K562 (cell line): Measurements from ENCODE around the gene AMIGO1. TPM values are rescaled to one million over a fixed set of nuclear protein-coding genes. Genes with fewer than 3 reads are reported as not detected.

Experiments used
- AFF4 ChIP-seq: sonication (generic); formaldehyde crosslinking; IDR thresholded peaks from 2 replicates; pipeline ENCODE4 v1.8.0; 2023; ENCODE audit warnings: mild to moderate bottlenecking, missing genetic modification reagents
- BDP1 ChIP-seq: IDR thresholded peaks from 3 replicates; pipeline ENCODE4 v1.6.1; 2011; ENCODE audit not compliant: insufficient read length, insufficient read depth
- BRD4 ChIP-seq: fragments of 200-600 bp; sonication (generic); IDR thresholded peaks from 2 replicates; pipeline ENCODE4 v1.6.1; 2017; ENCODE audit warnings: inconsistent platforms
- CC2D1A ChIP-seq: fragments of 450-650 bp; IDR thresholded peaks from 2 replicates; pipeline ENCODE4 v1.6.1; 2017; ENCODE audit warnings: mild to moderate bottlenecking
- CREM ChIP-seq: IDR thresholded peaks from 2 replicates; pipeline ENCODE4 v1.6.1; 2014; ENCODE audit warnings: antibody characterized with exemption, low read depth
- ELF2 ChIP-seq: fragments of 250-450 bp; sonication (Bioruptor Pico); IDR thresholded peaks from 2 replicates; pipeline ENCODE4 v1.5.0; 2021; ENCODE audit warnings: mild to moderate bottlenecking
- NR1H2 ChIP-seq: sonication (generic); formaldehyde crosslinking; IDR thresholded peaks from 2 replicates; pipeline ENCODE4 v1.4.0; 2020; ENCODE audit warnings: mild to moderate bottlenecking, missing genetic modification reagents
- RAD21 ChIP-seq, 2 experiments: fragments of 250-450 bp in 1 of 2; fragments of 450-650 bp in 1 of 2; sonication (Bioruptor Pico) in 1 of 2; formaldehyde crosslinking in 1 of 2; IDR thresholded peaks in 1 of 2; conservative IDR thresholded peaks in 1 of 2; 2 replicates each; pipeline versions ENCODE4 v1.4.0 to v1.8.0; 2020 to 2022; ENCODE audit warnings: mild to moderate bottlenecking in 2 of 2, moderate library complexity in 1 of 2
- SLC30A9 ChIP-seq: fragments of 250-450 bp; sonication (Bioruptor Pico); IDR thresholded peaks from 2 replicates; pipeline ENCODE4 v1.8.0; 2022; ENCODE audit warnings: mild to moderate bottlenecking, moderate library complexity
- XRCC3 ChIP-seq: fragments of 450-650 bp; IDR thresholded peaks from 2 replicates; pipeline ENCODE4 v1.6.1; 2017; ENCODE audit warnings: mild to moderate bottlenecking, moderate library complexity
- ZFPM2 ChIP-seq: fragments of 250-450 bp; sonication (Bioruptor Pico); IDR thresholded peaks from 2 replicates; pipeline ENCODE4 v1.5.1; 2022; ENCODE audit warnings: mild to moderate bottlenecking
- ZNF3 ChIP-seq: fragments of 250-450 bp; sonication (Bioruptor Pico); IDR thresholded peaks from 2 replicates; pipeline ENCODE4 v1.5.0; 2021; ENCODE audit warnings: mild to moderate bottlenecking, moderate library complexity
- ZNF318 ChIP-seq, 2 experiments: fragments of 450-650 bp; IDR thresholded peaks; 2 replicates each; pipeline ENCODE4 v1.6.1; 2016; ENCODE audit warnings: mild to moderate bottlenecking in 2 of 2, borderline replicate concordance in 1 of 2, low read depth in 1 of 2, moderate library complexity in 1 of 2
- ZNF445 ChIP-seq: fragments of 250-450 bp; sonication (Bioruptor Pico); IDR thresholded peaks from 2 replicates; pipeline ENCODE4 v1.4.0; 2020; ENCODE audit warnings: low read depth, mild to moderate bottlenecking, moderate library complexity
- polyA plus RNA-seq, 8 experiments: library from polyadenylated mRNA; depleted of rRNA in 4 of 8; stranded (reverse) in 5 of 8; unstranded in 3 of 8; fragments of >200 nt; fragmentation: Nextera tagmentation in 2 of 8; fragmentation: Illumina TruSeq in 1 of 8; extraction: Ambion mirVana in 2 of 8; extraction: Trizol in 1 of 8; gene quantifications; 2 replicates each; pipeline versions ENCODE4 v1.2.1 to v1.2.3, GENCODE V29; 2011 to 2014; ENCODE audit warnings: inconsistent platforms in 1 of 8, missing spikeins in 1 of 8
- total RNA-seq, 7 experiments: library from RNA; depleted of rRNA in 6 of 7; stranded (reverse); fragments of >200 nt in 6 of 7; fragmentation: Illumina TruSeq in 2 of 7; extraction: Trizol in 2 of 7; gene quantifications; 2 replicates each; pipeline versions ENCODE4 v1.2.1 to v1.2.3, GENCODE V29; 2011 to 2021; ENCODE audit warnings: low replicate concordance in 1 of 7

The AMIGO1 gene
- total and polyA plus RNA-seq, 9 of the 15 experiments (the other 6 are each of a cell fraction or from before 2014, with no cell fraction given) = 0.24 to 1.0 (median 0.54) TPM

- TF ChIP-seq ZNF445 (CRISPR knock-in tag) = no peak
- no peak for TF ChIP-seq ZNF318 (IDR thresholded peaks at IDR 0.05; ENCODE audit: borderline replicate concordance in 1 of 2, low read depth in 1 of 2)
- TF ChIP-seq CREM = peak; percentile 95
- TF ChIP-seq NR1H2 (CRISPR knock-in tag) = no peak
- no peak for TF ChIP-seq ZFPM2
- TF ChIP-seq RAD21 (CRISPR knock-in tag; conservative IDR thresholded peaks at IDR 0.05 in 1 of 2, IDR thresholded peaks at IDR 0.05 in 1 of 2) = no peak; a peak in 2 of 4 replicates
- TF ChIP-seq CC2D1A = no peak
- TF ChIP-seq AFF4 (CRISPR knock-in tag) = peak; percentile 63
- no peak for TF ChIP-seq XRCC3
- TF ChIP-seq BDP1 = no peak
- TF ChIP-seq ELF2 (CRISPR knock-in tag) = peak; percentile 87
- TF ChIP-seq ZNF3 (CRISPR knock-in tag) = no peak
- TF ChIP-seq SLC30A9 (CRISPR knock-in tag) = no peak
- TF ChIP-seq BRD4 = no peak; the same call in 1 of the 2 replicates
These were observed 39.1 kb upstream of the AMIGO1 start, which contains the start of gene GNAI3 (continued) for GRCh38 chr1:109548321-109549267.
